Astrocyte of the cerebellum (primary cell): ENCODE data around the gene DNASE2B.

Experiments used
- DNase-seq: peaks from one replicate; pipeline ENCODE4 v3.0.0-alpha.2; 2011; ENCODE audit warnings: low read depth
- H3K4me3 ChIP-seq: 2 replicates; pipeline ENCODE4 v1.5.1; 2011; ENCODE audit warnings: mild to moderate bottlenecking, low read depth, low read length, moderate library complexity
- CTCF ChIP-seq: IDR thresholded peaks from 2 replicates; pipeline ENCODE4 v1.5.1; 2012; ENCODE audit warnings: low read length, low read depth, moderate library complexity, mild to moderate bottlenecking; ENCODE audit errors: missing control alignments
- in situ Hi-C: cut with HindIII; loops from 2 replicates; pipeline ENCODE4 v1.10.0; 2017; ENCODE audit warnings: low sequenced_read_pairs

Gene DNASE2B

GRCh38 chr1:84409888-84410287 is 11.6 kb downstream of the DNASE2B start:
- in situ Hi-C loops: no loop called here
- no peak for TF ChIP-seq CTCF
- no peak for DNase-seq
- no peak overlapping the region for H3K4me3 ChIP-seq

- no peak for TF ChIP-seq CTCF
- H3K4me3 ChIP-seq: no peak overlapping the region
- in situ Hi-C loops: no loop called here
- no peak for DNase-seq
These were observed 12.2 kb downstream of the DNASE2B start for GRCh38 chr1:84410328-84411095.

- no peak overlapping the region for H3K4me3 ChIP-seq
- no peak for TF ChIP-seq CTCF
- in situ Hi-C loops: no loop called here
- DNase-seq: peak; percentile 15
These were observed 14.1 kb downstream of the DNASE2B start for GRCh38 chr1:84412316-84412942.

- H3K4me3 ChIP-seq: no peak overlapping the region
- TF ChIP-seq CTCF: no peak
- no peak for DNase-seq
- in situ Hi-C loops: no loop called here
These were observed 17.1 kb downstream of the DNASE2B start for GRCh38 chr1:84415396-84415795.

- in situ Hi-C loops: no loop called here
- H3K4me3 ChIP-seq: no peak overlapping the region
- TF ChIP-seq CTCF: no peak
- no peak for DNase-seq
These were observed 24.6 kb downstream of the DNASE2B start for GRCh38 chr1:84422909-84423308.

GRCh38 chr1:84424513-84425149 is 26.3 kb downstream of the DNASE2B start:
- in situ Hi-C loops: no loop called here
- H3K4me3 ChIP-seq: no peak overlapping the region
- no peak for DNase-seq
- TF ChIP-seq CTCF: no peak
